HG03378 (cell line): ENCODE measurements around the gene EMP3.
"Not testable (repeated sequence)": the region's sequence is repeated elsewhere in the genome, so short reads cannot be mapped to it uniquely, and the experiment has no call there.

Experiments used
- ATAC-seq: cut with Tn5 transposase; IDR thresholded peaks from one replicate; pipeline ENCODE4 v1.9.1; 2021; ENCODE audit warnings: mild to moderate bottlenecking, moderate library complexity; ENCODE audit not compliant: unreplicated experiment

The EMP3 gene

DNA sequence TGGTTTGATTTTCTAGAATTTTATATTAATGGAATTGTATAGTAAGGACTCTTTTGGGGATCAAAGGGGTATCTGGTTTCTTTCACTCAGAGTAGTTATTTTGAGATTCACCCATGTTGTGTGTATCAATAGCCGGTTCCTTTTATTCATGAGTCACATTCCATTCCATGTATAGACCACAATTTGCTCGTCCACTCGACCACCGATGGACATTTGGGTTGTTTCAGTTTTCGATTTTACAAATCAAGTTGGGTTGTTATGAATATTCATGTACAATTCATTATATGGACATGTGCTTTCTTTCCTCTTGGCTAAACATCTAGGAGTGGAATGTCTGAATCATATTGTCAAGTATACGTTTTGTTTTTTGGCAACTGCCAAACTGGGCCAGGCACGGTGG lies 9.6 kb upstream of the EMP3 start:
- ATAC-seq = no peak

DNA sequence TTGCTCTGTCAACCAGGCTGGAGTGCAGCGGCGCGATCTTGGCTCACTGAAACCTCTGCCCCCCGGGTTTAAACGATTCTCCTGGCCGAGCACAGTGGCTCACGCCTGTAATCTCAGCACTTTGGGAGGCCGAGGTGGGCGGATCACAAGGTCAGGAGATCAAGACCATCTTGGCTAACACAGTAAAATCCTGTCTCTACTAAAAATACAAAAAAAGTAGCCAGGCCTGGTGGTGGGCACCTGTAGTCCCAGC lies 7.7 kb upstream of the EMP3 start:
- ATAC-seq = not testable (repeated sequence)

DNA sequence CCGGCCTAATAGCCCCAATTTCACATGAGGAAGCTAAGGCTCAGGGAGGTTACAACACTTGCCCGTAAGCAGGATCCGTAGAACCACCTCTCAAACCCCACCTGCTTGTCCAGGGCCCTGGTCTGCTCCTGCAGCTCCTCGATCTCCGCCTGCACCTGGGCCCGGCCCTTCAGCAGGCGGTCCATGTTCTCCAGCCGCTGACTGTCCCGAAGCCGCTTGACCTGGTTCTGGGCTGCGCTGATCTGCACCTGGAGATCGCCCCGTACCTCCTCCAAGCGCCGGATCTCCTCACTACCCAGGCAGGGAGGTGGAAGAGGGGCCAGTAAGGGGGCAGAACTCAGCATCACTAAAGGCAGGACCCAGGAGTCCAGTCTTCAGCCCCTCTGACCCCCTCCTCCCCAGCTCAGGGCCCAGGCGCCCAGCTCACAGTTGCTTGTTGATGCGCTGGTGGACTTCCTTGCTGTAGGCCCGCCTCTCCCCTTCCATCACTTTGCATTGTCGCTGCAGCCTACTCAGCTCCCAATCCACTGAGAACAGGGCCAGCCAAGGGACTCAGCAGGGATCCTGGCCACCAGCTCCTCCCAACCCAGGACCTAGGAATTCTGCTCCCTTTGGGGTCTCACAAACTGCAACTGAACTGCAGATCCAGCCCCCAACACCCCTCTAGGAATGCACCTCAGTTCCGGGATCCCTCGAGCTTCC lies 6.9 kb upstream of the EMP3 start:
- ATAC-seq = no peak

DNA sequence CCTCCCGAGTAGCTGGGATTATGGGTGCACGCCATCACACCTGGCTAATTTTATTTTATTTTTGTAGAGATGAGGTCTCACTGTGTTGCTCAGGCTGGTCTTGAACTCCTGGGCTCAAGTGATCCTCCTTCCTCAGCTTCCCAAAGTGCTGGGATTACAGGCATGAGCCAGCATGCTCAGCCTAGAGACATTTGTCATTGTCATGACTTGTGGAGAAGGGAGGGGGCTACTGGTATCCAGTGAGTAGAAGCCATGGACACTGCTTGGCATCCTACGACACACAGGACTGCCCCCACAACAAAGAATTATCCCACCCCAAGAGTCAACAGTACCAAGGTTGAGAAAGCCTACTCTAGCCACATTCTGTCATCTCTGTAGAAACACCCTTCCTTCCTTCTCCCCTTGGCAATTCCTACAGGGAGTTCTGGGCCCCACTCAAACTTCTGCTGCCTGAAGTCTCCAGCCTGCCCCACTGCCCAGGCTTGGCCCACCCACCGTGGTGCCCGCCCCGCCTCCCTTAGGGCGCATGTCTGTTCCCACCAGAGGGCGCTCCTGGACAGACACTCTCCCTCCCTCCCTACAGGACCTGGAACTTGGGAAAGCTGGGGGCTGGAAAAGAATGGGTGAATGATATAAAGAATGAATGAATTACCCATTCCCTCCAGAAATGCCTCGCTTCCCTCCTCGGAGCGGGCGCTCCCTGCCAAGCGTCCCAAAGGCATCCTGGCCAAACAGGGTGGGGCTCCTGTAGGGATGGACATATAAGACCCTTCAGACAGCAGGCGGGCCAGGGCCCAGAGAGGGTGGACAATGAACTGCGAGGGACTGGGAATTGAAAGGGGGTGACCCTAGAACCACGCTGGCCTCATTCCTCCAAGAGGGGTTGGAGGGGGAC lies 5.5 kb upstream of the EMP3 start:
- ATAC-seq = no peak

DNA sequence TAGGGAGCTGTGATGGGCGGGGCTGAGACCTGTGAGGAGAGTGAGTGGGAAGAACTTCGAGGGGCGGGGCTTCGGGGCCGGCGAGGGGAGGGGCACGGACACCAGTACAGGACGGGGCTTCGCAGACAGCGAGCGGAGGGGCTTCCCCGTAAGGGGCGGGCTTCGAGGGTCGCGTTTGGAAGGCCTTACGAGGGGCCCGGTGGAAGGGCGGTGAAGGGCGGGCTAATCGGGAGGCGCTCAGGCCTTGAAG lies 4.1 kb upstream of the EMP3 start:
- ATAC-seq = no peak

DNA sequence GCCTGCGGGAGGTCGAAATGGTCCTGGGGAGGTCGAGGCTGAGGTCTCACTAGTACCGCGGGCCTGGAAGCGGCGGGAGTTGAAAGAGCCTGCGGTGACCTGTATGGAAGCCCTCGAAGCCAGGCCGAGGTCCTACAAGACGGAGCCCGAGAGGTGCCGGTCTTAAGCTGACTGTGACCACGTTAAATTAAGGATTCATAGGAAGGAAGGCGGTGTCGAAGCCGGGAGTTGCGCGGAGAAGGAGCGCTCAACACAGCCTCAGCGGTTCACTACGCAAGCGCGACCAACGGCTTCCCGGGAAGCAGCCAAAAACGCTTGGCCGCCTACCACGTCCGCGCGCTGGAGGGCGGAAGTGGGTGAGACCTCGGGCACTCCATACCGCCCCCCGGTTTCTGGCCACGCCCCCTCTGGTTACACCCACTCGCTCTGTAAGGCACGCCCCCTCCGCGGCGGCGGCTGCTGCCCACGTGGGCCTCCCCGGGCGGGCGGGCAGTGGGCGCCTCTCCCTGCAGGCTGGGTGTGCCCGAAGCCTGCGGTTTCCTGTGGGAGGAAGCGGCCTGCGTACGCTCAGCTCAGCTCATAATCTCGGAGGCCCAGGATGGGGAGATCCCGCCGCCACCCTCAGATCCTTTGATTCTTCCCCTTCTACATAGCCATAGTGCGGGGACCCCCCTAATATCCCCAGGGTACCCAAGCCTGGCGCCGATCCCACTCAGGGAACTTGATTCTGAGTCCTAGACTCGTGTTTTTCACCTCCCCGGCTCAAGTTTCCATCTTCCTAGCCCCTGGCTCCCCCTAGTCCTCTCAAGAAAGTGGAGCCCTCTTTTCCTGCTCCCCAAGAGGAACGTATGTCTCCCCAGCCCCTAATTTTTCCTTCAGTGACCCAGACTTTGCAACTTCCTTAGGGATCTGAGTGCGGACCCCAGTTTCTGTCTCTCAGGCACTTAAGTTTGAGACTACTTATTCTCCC lies 3.4 kb upstream of the EMP3 start:
- ATAC-seq = peak; percentile 52

DNA sequence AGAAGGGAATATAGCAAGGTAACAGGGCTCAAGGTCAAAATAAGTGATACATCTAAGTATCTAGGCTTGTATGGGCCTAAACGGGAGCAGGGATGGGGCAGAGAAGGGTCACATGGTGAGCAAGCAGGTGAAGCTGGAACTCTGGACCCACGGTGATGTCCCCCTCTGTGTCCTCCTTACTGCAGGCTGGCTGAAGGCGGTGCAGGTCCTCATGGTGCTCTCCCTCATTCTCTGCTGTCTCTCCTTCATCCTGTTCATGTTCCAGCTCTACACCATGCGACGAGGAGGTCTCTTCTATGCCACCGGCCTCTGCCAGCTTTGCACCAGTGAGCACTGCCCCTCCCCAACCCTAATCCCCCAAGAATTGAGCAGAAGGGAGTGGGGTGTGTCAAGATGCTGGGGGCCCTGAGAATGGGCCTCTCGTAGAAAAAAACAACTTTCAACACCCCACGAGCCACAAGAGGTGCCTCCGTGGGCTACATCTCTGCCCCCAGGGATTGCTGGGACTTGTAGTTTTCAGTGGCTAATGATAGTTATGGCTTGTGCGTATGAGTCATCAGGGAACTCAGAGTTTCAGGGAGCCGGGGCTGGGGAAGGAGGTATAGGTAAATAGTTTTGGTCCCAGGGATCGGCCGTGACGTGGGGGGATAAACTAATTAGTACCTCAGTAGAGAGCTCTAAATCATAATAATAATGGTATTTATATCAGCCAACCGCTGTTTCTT lies 4.0 kb downstream of the EMP3 start:
- ATAC-seq = no peak

DNA sequence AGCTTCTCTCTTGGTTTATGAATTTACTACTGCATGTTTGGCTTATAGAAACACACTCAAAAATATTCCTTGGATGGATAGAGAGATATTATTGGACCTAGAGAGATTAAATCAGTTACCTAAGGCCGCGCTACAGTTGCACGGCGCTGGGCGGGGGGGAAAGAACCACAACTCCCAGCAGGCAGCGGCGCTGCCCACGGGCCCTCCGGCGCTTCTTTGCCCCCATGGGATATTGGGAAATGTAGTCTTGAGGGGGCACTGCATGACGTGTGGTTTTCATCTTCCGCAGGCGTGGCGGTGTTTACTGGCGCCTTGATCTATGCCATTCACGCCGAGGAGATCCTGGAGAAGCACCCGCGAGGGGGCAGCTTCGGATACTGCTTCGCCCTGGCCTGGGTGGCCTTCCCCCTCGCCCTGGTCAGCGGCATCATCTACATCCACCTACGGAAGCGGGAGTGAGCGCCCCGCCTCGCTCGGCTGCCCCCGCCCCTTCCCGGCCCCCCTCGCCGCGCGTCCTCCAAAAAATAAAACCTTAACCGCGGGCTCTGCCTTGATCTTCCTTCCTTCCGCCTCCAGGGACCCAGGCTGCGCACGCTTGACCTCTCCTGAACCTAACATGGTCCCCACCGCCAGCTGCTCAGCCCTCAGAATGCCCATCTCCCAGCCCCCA lies 4.8 kb downstream of the EMP3 start:
- no peak for ATAC-seq

DNA sequence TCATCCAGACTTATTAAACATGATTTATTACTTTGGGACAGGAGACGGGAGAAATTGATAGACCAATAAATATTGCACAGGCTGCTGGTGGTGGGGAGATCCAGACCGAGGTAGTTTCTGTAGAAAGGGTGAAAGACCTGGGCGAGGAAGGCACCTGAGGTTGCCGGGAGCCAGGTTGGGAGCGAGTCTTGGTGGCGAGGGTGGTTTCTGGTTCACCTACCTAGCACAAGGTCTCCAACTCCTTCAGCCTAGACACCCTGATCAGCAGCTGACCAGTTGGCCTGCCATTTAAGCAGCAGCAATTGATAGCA lies 7.0 kb downstream of the EMP3 start:
- ATAC-seq = no peak

DNA sequence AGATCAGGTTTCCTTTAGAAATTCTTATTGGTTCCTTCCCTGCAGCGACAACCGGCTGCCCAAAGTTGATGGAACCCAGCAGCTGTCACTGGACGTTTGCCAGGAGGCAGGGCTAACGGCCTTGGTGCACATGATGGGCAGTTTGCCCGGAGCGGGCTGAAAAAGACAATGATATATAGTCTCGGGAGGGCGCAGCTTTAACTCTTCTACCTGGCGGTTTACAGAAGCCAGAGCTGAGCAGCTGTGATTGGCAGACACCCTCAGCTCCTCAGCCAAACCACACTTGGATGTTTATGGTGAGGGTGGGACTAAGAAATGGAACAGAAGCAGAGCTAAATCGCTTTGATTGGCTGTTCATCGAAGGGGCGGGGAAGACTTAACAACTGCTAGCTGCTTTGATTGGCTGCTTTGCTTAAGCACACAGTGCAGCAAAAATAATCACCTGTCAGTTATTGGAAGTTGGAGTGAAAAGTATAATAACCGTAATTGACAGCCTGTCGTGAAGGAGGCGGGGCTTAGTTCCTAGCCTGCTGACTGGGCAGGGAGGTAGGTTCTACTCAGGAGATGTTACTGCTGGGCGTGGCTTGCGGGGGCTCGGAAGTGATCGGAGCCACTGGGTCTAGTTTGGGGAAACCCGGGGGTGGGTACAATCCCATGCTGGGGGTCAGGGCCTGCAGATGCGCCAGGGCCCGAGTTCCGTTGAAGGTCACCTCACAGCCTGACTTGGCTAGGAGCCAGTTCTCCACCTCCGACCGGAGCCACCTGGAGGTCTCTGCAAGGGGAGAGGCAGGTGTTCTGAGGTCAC lies 7.5 kb downstream of the EMP3 start:
- peak; percentile 73 for ATAC-seq

DNA sequence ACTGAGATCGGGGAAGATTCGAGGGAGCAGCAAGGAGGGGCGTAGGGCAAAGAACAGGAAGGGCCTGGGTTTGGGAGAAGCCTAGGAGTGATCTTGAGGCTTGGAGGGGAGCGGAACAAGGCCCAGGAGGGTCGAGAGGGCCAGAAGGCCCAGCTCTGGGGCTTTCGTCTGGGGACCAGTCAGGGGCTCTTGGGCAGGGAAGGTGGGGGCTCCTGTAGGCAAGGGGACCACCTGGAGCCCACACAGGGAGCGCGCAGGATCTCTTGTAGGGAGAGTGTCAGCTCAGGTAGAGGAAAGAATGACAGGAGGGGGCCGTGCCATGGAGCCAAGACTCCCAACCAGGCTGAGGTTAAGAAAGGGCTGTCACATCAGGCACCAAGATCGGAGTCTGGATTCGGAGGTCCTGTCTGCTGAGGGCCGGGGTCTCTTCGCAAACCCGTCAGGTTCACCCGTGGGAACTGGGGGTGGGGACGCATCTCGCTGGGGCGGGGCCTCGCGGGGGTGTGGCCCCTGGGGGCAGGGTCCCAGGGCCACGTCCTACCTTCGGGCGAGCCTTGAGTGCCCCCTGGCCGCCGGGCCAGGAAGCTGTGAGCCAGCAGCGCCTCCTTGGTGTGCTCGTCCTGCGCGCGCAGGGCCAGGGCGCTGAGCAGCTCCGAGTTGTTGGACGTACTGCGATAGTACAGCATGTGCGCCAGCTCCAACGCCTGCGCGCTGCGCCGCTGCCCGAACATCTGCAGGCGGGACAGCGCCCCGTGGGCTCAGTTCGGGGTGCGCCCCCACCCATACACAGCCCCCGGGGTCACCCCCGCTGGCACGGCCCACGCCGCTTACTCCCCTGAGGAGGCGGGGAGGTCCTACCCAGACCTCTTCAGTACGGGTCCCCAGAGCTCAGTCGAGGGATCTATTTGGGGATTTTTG lies 8.4 kb downstream of the EMP3 start:
- ATAC-seq = peak; percentile 28

DNA sequence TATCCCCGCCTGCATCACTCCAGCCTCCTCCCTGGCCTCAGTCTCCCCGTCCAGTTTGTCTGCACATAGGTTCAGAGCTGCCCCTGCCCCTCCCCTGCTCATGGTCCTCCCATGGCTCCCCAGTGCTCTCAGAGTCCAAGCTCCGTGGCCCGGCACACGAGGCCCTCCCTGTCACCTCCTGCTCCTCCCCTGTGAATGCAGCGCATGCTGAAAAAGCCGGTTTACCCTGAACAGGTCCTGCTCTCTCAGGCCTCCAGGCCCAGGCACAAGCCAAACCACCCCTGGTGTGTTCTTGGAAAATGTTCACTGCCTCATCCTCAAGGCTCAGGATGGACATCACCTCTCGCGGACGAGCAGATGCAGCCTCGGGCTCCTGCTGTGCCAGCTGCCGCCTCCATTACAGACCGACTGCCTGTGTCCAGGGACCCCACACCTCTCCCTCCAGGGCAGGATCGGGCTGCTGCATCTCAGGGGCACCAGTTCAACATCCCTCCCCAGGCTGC lies 13.0 kb downstream of the EMP3 start:
- no peak for ATAC-seq

DNA sequence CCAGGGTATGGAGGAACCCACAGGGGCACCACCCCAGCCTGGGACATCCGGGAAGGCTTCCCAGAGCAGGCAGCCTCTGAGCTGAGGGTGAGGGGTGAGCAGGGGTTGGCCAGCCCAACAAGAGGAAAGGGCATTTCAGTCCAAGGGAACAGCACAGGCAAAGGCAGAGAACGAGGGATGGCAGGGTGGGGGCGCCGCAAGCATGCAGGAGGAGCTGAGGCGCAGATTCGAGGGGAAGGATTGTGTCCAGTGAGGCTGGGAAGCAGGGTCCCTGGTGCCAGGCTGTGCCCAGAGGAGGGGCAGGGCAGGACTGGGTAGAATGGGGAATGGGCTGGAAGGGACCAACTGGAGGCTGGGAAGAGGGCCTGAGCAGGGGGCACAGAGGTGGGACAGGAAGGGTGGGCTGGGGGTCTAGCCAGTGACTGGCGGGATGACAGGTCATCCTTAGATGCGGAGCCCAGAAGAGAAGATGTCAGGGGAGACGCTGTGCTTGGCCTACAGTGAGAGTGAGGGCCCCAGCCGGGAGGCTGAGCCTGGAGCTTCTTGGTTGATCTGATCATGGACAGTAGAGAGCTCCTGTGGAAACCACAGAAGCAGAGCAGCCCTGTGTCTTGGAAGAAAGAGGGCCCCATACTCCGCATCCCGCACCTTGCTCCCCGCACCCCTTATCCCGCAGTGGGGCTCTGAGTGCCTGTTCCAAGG lies 13.6 kb downstream of the EMP3 start:
- ATAC-seq = no peak

DNA sequence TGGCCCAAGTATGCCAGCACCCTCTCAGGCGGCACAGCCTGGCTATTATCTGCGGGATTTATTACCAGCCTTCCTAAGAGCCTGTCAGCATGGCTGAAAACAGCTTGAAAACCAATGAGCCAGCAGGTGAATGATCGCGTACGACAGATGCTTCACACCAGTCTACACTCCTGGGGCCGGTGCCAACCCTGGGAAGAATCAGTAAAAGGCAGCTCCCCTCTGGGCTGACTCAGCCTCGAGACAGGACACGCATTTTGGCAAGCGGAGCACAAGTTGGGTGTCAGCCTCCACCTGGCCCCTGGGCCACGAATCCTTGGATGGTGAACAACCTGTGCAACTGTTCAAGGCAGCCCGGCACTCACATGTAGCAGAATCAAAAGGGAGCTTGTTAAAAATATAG lies 15.6 kb downstream of the EMP3 start:
- no peak for ATAC-seq

DNA sequence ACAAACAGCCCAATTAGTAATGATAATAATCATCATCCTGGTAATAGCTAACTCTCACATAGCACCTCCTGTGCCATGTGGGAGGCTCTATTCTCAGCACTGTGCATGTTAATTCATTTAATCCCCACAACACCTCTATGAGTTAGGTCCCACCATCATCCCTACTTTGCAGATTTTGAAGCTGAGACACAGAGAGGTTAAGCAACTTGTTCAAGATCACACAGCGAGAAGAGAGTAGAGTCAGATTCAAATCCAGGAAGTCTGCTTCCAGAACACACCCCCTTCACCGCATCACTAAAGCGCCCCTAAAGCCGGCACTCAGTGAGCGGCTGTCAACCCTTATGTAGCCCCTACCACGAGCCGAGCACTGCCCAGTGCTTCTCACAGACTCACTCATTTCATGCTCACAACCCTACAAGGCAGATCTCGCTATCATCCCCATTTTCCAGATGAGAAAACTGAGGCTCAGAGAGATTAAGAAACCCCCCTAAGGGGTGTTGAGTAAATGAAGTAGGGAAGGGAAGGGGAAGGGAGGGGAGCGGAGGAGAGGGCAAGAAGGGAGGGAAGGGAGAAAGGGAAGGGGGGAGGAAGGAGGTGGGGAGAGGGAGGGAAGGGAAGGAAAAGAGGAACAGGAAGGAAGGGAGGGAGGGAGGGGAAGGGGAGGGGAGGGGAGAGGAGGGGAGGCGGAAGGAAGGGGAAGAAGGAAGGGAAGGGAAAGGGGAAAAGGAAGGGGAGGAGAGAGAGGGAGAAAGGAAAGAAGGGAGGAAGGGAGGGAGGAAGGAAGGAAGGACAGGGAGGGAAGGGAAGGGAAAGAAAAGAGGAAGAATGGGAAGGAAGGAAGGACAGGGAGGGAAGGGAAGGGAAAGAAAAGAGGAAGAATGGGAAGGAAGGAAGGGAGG lies 16.4 kb downstream of the EMP3 start:
- no peak for ATAC-seq

DNA sequence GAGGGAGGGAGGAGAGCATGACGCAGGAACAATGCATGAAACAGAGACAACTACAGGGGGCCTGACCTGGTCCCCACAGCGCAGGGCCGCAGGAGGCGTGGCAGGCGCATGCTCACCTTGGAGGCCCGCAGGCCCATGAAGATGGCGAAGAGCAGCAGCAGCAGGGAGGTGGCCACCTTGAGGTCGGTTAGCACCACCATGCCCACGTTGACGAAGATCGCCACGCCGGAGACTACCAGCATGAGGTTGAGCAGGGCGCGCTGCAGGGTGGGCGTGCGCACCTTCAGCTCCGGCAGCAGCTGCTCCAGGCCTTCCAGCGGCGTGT lies 17.0 kb downstream of the EMP3 start:
- no peak for ATAC-seq

DNA sequence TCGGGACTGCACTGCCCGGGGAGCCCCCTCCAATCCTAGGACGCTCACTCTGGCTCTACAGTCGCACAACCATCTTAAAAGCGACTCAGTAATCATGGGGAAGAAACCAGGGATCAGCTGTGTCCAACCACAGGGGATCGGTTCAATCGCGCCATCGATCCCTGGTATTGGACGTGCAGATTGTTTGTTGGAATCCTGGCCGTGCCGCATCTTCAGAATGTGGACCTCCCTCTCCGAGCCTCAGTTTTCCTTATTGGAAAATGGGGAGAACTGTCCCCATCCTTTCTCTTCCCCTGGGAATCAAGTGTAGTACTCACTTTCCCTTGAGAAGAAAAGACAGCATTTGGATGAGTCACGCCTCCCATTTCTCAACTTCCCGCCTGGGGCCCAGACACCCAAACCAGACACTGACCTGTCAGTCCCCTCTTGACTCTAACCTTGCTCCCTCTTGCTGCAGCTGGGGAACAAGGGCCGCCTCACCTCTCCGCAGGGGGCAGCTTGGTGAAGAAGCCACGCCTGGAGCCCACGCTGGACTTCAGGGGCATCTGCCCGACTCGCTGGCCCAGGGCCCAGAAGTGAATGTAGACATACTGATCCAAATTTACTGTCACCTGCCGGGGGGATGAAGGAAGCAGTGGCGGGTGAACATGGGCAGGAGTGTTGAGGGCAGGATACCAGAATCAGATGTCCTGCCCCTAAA lies 17.6 kb downstream of the EMP3 start:
- ATAC-seq = no peak
